ENCODE measurements around the gene SLC16A4.

The SLC16A4 gene

GRCh38 chr1:110393286-110393685 lies 2.5 kb upstream of the SLC16A4 start:
- no peak for DNase-seq
- Histone ChIP-seq H3K9ac (ENCODE audit: low read length) (no peak overlapping the region), H3K9me2 (replicated peaks; ENCODE audit: insufficient read depth, low read length) (no peaks in the 10 kb centered on the region), H3K36me3 (replicated peaks; ENCODE audit: insufficient read depth, low read length) (no peaks in the 10 kb centered on the region), H3K27me3 (replicated peaks; ENCODE audit: insufficient read depth, low read length) (no peaks in the 10 kb centered on the region), H3K4me2 (ENCODE audit: low read depth, low read length) (no peak overlapping the region), H3F3A (ENCODE audit: insufficient read depth, low read length) (no peaks in the 10 kb centered on the region), H3K79me2 (ENCODE audit: low read length) (no peaks in the 10 kb centered on the region), H4K20me1 (ENCODE audit: insufficient read depth, low read length) (no peaks in the 10 kb centered on the region), H2AFZ (ENCODE audit: low read length) (no peak overlapping the region), H3K27ac (ENCODE audit: low read length) (no peak overlapping the region), H3K4me3 (ENCODE audit: low read length) (no peak overlapping the region), H3K4me1 (ENCODE audit: low read length) (no peaks in the 10 kb centered on the region), H3K9me3 (replicated peaks; ENCODE audit: insufficient read depth, low read length) (no peaks in the 10 kb centered on the region)
- no peak for TF ChIP-seq CTCF (IDR thresholded peaks at IDR 0.05; ENCODE audit: low read length)
- TF ChIP-seq EZH2 (optimal IDR thresholded peaks at IDR 0.05; ENCODE audit: low read depth, low read length): no peak
- TF ChIP-seq EZH2phosphoT487 (IDR thresholded peaks at IDR 0.05; ENCODE audit: low read length): no peak

GRCh38 chr1:110390096-110390495 lies 730 bp downstream of the SLC16A4 start:
- Histone ChIP-seq H3K27ac (ENCODE audit: low read length) (no peak overlapping the region), H3K9ac (ENCODE audit: low read length) (no peak overlapping the region), H3K9me3 (replicated peaks; ENCODE audit: insufficient read depth, low read length) (no peaks in the 10 kb centered on the region), H3K79me2 (ENCODE audit: low read length) (no peaks in the 10 kb centered on the region), H3F3A (ENCODE audit: insufficient read depth, low read length) (no peaks in the 10 kb centered on the region), H3K9me2 (replicated peaks; ENCODE audit: insufficient read depth, low read length) (no peaks in the 10 kb centered on the region), H4K20me1 (ENCODE audit: insufficient read depth, low read length) (no peaks in the 10 kb centered on the region), H3K4me1 (ENCODE audit: low read length) (no peaks in the 10 kb centered on the region), H3K27me3 (replicated peaks; ENCODE audit: insufficient read depth, low read length) (no peaks in the 10 kb centered on the region), H3K36me3 (replicated peaks; ENCODE audit: insufficient read depth, low read length) (no peaks in the 10 kb centered on the region), H3K4me2 (ENCODE audit: low read depth, low read length) (no peak overlapping the region), H2AFZ (ENCODE audit: low read length) (no peak overlapping the region), H3K4me3 (ENCODE audit: low read length) (no peak overlapping the region)
- no peak for DNase-seq
- TF ChIP-seq EZH2phosphoT487 (IDR thresholded peaks at IDR 0.05; ENCODE audit: low read length) (no peak), CTCF (IDR thresholded peaks at IDR 0.05; ENCODE audit: low read length) (no peak), EZH2 (optimal IDR thresholded peaks at IDR 0.05; ENCODE audit: low read depth, low read length) (no peak)

GRCh38 chr1:110387048-110387754 lies 3.6 kb downstream of the SLC16A4 start:
- Histone ChIP-seq H2AFZ (ENCODE audit: low read length) (no peak overlapping the region), H3K4me3 (ENCODE audit: low read length) (no peak overlapping the region), H3K4me2 (ENCODE audit: low read depth, low read length) (no peak overlapping the region), H3K9me2 (replicated peaks; ENCODE audit: insufficient read depth, low read length) (no peaks in the 10 kb centered on the region), H3K79me2 (ENCODE audit: low read length) (no peaks in the 10 kb centered on the region), H3K27ac (ENCODE audit: low read length) (no peak overlapping the region), H3F3A (ENCODE audit: insufficient read depth, low read length) (no peaks in the 10 kb centered on the region), H3K9ac (ENCODE audit: low read length) (no peak overlapping the region), H3K36me3 (replicated peaks; ENCODE audit: insufficient read depth, low read length) (no peaks in the 10 kb centered on the region), H3K9me3 (replicated peaks; ENCODE audit: insufficient read depth, low read length) (no peaks in the 10 kb centered on the region), H3K4me1 (ENCODE audit: low read length) (no peaks in the 10 kb centered on the region), H4K20me1 (ENCODE audit: insufficient read depth, low read length) (no peaks in the 10 kb centered on the region), H3K27me3 (replicated peaks; ENCODE audit: insufficient read depth, low read length) (no peaks in the 10 kb centered on the region)
- TF ChIP-seq EZH2phosphoT487 (IDR thresholded peaks at IDR 0.05; ENCODE audit: low read length): no peak
- TF ChIP-seq CTCF (IDR thresholded peaks at IDR 0.05; ENCODE audit: low read length): no peak
- no peak for TF ChIP-seq EZH2 (optimal IDR thresholded peaks at IDR 0.05; ENCODE audit: low read depth, low read length)
- no peak for DNase-seq
